ENCODE measurements around the gene TBC1D12.

TBC1D12 gene

GRCh38 chr10:94489107-94489506 is 86.8 kb downstream of the TBC1D12 start:
- no peak overlapping the region for H3K4me3 ChIP-seq (replicated peaks; ENCODE audit: low read depth, low read length)
- DNase-seq (ENCODE audit: extremely low read depth, low read depth) = no peak
- no peak for TF ChIP-seq CTCF (IDR thresholded peaks at IDR 0.05; ENCODE audit: low read depth, low read length, missing control alignments)

- DNase-seq (ENCODE audit: extremely low read depth, low read depth) = no peak
- H3K4me3 ChIP-seq (replicated peaks; ENCODE audit: low read depth, low read length) = no peak overlapping the region
- no peak for TF ChIP-seq CTCF (IDR thresholded peaks at IDR 0.05; ENCODE audit: low read depth, low read length, missing control alignments)
Observed at GRCh38 chr10:94489976-94490788, 87.8 kb downstream of the TBC1D12 start.

GRCh38 chr10:94490789-94491039 is 88.4 kb downstream of the TBC1D12 start:
- no peak overlapping the region for H3K4me3 ChIP-seq (replicated peaks; ENCODE audit: low read depth, low read length)
- no peak for TF ChIP-seq CTCF (IDR thresholded peaks at IDR 0.05; ENCODE audit: low read depth, low read length, missing control alignments)
- DNase-seq (ENCODE audit: extremely low read depth, low read depth) = no peak

- TF ChIP-seq CTCF (IDR thresholded peaks at IDR 0.05; ENCODE audit: low read depth, low read length, missing control alignments) = no peak
Observed at GRCh38 chr10:94493463-94493862, 91.1 kb downstream of the TBC1D12 start.

GRCh38 chr10:94496010-94496409 is 93.7 kb downstream of the TBC1D12 start:
- H3K4me3 ChIP-seq (replicated peaks; ENCODE audit: low read depth, low read length) = no peak overlapping the region
- TF ChIP-seq CTCF (IDR thresholded peaks at IDR 0.05; ENCODE audit: low read depth, low read length, missing control alignments) = no peak
- DNase-seq (ENCODE audit: extremely low read depth, low read depth) = no peak

More at GRCh38 chr10:94493463-94493862, 91.1 kb downstream of the TBC1D12 start:
- H3K4me3 ChIP-seq (replicated peaks; ENCODE audit: low read depth, low read length) = no peak overlapping the region
- DNase-seq (ENCODE audit: extremely low read depth, low read depth) = no peak

- no peak for TF ChIP-seq CTCF (IDR thresholded peaks at IDR 0.05; ENCODE audit: low read depth, low read length, missing control alignments)
- no peak overlapping the region for H3K4me3 ChIP-seq (replicated peaks; ENCODE audit: low read depth, low read length)
- DNase-seq (ENCODE audit: extremely low read depth, low read depth) = no peak
Observed at GRCh38 chr10:94496646-94497045, 94.3 kb downstream of the TBC1D12 start.

GRCh38 chr10:94500063-94500462 is 97.7 kb downstream of the TBC1D12 start:
- H3K4me3 ChIP-seq (replicated peaks; ENCODE audit: low read depth, low read length) = no peak overlapping the region
- TF ChIP-seq CTCF (IDR thresholded peaks at IDR 0.05; ENCODE audit: low read depth, low read length, missing control alignments) = peak; percentile 60
- DNase-seq (ENCODE audit: extremely low read depth, low read depth) = no peak

Measured in HFF-Myc (cell line).